HG03558 (cell line): ENCODE measurements around the gene GPR62.

Source experiments
- ATAC-seq: cut with Tn5 transposase; IDR thresholded peaks from one replicate; pipeline ENCODE4 v1.9.1; 2021; ENCODE audit warnings: moderate number of reproducible peaks; ENCODE audit not compliant: unreplicated experiment; ENCODE audit errors: extremely low read depth

Gene GPR62

DNA sequence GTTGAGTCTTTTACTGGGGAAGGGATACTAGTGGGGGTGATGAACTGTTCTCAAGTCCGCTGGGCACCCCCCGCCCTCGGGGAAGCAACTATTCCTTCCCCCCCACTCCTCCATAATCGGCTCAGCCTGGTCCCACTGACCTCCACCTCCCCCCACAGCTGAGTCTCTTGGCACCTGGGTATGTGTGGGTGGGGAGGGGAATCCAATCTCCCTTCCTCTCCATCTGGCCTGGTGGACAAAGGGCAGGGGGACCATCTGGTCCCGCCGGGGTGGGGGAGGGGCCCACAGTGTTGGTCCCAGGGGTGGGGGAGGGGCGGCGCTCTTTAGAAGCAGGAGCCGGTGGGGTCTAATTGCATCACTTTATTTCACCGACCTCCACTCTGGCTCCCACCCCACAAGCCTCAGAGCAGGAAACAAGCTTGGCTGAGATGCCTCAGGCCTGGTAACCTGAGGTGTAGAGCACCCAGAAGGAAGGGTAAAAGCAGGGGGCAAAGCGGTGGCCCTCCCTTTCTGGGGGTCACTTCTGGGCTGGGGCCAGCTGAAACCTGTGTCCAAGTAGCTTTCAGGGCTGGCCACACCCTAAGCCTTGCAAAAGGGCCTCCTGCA lies 13.1 kb downstream of the GPR62 start:
- ATAC-seq = no peak

DNA sequence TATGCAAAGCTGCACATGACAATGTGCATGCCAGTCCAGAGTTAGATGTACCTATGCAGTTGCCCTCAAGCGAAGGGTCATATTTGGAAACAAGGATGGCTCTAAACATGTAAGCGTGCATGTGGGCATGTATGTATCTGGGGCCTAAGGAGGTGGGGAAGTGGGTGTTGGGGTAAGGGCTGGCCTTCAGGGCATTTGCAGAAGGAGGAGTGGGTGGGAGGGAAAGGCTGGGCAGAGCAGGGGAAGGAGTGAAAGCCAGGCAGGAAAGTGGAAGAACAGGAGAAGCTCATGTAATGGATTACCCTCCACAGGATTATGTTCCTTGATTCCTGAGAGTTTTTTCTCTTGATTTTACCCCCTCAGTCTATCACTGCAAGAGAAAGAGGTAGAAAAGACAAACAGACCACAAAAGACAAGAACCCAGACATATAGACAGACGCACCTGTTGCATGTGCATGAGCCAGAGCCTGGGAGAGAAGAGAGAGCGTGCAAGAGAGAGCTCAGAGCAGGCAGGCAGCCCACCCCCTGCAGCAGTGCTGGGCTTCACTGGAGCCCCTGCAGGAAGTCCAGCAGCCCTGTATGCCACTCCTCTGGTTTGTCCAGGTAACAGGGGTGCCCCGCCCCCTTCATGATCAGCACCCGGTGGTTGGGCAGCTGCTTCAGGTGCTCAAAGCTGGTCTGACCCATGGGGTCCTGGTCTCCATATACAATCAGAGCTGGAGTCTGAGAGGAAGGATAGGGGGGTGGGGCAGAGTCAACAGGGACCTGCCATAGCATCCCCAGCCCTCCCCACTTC lies 13.9 kb downstream of the GPR62 start:
- ATAC-seq = no peak

DNA sequence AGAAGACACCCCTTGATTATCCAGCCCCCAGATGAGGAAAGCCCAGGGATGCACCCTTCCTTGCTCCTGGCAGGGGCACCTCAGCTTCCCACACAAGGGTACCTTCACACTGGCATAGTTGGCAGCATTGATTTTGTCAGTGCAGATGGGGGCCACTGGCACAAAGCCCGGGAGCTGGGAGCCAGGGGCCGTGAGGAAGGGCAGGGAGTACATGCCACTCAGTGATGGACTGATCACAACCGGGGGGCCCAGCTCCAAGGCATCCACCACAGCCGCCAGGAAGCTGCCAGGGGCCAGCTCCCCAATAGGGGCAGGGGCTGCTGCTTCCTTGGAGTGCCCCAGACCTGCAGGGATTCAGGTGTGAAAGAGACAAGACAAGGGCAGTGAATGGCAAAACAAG lies 14.7 kb downstream of the GPR62 start:
- ATAC-seq = no peak

DNA sequence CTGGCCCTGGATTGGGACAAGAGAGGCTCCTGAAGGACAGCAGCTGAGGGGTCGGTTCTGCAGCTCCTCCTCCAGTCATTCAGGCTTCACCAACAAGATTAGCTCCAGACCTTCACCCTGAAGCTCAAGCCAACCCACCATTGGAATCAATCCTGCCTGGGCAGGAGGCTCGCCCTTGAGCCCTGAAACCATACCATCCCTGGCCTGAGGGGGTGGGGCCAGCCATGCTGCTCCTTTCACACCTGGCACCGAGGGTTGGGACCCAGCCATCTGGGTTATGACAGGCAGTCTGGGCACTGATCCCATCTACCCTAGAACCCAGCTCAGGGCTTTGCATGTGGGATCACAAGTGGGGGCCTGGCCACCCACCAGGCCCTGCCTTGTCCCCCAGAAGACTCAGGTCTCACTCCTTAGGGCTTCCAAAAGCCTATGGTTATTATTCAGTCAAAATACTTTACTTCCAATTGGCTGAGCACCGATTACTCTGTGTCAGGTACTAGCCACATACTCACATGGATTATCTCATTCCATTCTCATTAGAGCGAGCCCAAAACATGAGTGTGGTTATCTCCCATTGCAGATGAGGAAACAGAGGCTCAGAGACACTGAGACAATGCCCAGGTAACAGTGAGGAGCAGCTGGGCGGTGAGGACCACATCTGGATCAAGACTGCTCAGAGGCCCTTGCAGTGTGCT lies 15.6 kb downstream of the GPR62 start:
- no peak for ATAC-seq

DNA sequence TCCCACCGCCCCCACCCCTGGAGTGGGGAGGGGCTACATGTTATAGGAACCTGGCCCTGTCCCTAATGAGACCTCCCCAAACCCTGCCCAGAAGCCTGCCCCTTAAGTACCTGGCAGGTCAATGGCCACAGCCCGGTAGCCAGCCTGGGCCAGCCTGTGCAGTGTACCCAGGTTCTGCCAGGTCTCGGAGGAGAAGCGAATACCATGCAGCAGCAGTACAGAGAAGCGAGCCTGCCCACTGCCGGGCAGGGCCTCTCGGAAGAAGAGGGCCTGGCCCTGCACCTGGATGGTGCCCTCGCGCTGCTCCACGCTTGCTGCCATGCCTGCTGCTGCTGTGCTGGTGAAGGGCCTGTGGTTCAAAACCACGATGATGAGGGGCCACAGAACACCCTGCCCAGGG lies 16.2 kb downstream of the GPR62 start:
- ATAC-seq = no peak

DNA sequence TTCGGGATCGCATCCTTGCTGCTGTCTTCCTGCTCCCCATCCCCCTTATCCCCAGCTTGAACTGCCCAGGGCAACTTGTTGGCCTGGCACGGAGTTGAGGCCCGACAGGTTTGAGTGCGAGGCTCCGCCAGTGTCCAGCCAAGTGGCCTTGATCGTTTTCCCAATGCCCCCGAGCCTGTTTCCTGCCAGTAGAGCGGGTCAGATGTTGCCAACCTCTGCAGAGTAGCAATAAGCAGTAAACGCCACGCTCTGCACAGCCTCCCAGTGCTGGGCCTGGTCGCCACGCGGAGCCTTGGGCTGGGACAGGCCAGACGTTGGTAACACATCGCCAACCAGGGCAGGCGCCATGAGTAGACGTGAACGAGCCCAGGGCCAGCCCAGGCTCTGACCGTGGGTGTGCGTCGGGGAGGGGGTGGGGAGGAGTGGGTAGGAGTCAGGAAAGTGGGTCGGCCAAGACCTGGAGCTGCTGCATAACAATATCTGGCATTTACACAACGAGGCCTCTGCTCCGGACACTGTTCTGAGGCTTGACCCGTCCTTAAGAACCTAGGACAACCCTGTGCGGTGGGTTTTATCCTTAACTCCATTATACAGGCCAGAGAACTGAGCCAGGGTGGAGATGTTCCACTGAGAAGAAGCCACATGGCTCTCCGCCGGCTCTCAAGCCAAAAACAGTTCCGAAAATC lies 19.2 kb downstream of the GPR62 start:
- no peak for ATAC-seq

DNA sequence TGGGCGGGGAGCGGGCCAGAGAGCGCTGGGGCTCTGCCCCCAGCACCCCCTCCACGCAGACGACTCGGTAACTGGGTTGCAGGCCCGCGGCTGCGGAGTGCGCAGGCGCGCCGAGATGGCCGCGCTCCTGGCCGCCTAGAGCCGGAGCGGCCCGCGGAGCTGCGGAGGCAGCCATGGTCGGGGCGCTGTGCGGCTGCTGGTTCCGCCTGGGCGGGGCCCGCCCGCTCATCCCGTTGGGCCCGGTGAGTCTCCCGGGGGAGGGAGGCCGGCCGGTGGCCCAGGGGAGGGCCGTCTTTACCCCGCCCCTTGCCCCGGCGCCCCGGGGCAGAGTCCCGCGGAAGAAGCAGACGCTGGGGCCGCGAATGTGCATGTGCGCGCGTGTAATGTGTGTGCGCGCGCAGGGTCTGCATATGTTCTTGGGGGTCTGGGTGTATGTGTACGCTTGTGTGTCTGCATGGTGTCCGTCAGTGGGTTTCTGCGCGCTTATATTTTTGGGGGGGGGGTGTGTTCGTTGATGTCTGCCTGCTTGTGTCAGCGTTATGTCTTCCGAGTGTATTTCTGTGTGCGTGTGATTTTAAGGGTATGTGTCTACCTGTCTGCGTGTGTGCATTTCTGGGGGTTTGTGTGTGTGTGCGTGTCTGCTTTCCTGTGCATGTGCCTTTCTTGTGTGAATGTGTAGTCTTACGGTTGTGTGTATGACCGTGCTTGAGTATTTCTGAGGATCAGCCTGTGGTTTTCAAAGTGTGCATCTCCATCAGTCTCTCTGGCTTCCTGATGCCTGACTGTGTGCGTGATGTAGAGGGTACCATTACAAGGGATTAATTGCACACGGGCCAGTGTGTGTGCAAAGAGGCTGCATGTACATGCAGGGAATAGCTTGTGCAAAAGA lies 20.0 kb downstream of the GPR62 start, which contains the start of gene ABHD14A:
TSS of gene ABHD14A (plus strand) at position 102 of the 889 bp plus-strand sequence. CDS start at position 174, 72 bp downstream.
- peak; percentile 49 for ATAC-seq

DNA sequence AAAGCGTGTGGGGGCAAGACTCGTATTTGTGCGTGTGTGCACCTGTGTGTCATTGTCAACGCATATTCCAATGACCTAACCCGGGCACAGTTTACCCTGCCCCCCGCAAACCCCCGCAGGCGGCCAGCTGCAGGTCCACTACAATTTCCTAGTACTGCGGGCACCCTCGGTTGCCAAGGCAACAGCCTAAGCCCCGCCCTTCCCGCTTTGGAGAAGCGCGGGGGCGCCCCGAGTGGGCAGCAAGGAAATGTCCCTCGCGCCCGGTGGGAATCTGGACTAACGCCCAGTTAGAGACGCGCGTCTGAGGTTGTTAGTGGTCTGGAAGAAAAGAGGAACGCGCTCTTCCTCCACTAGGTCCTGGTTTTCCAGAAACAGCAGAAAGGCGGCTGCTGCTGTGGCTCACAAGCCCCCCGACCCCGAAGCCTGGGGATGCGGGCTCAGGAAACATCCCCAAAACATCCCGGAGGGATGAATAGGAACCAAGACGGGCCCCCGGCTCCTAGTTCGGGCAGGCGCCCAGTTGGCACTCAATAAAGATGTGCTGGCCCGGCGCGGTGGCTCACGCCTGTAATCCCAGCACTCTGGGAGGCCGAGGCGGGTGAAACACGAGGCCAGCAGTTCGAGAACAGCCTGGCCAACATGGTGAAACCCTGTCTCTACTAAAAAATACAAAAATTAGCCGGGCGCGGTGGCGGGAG lies 20.8 kb downstream of the GPR62 start:
- no peak for ATAC-seq

DNA sequence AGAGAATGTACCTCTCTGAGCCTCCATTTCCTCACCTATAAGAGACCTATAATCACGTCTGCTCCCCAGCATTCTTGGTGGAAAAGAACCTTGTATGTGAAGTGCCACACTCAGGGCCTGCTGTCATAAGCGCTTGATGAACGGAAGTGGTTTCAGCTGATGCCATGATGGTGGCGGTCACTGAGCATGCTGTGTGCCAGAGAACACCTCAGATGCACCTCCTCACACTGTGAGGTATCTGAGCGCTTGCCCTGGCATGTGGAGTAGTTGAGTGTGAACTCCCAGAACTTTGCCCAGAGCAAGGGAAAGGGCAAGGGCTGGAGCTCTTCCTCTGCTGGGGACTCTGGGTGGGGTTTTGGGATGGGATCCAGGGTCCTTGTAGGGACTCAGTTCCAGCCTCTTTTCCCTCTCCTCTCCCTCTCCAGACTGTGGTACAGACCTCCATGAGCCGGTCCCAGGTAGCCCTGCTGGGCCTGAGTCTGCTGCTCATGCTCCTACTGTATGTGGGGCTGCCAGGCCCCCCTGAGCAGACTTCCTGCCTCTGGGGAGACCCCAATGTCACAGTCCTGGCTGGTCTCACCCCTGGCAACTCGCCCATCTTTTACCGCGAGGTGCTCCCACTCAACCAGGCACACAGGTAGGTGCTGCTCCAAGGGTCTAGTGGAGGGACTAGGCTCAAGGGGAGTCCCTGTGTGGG lies 22.4 kb downstream of the GPR62 start:
- ATAC-seq = no peak

DNA sequence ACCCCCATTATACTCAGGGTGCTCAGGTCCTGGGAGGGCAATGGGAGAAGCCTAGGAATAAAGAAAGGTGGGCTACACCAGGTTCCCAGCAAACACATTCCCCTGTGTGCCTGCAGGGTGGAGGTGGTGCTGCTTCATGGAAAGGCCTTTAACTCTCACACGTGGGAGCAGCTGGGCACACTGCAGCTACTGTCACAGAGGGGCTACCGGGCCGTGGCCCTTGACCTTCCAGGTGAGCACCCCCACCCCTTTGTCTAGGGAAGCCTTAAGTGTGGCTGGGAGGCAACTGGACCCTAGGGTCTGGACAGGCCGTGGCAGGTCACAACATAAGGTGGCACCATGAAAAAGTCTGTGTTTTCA lies 22.9 kb downstream of the GPR62 start:
- ATAC-seq = no peak

DNA sequence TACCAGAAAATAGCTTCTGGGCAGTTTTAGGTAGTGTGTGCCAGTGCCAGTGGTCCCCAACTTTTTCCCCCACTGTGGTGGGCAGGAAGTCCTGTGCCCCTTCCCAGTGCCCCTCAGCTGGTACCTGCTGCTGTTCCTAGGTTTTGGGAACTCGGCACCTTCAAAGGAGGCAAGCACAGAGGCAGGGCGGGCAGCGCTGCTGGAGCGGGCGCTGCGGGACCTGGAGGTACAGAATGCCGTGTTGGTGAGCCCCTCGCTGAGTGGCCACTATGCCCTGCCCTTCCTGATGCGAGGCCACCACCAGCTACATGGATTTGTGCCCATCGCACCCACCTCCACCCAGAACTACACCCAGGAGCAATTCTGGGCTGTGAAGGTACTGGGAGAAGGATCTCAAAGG lies 25.1 kb downstream of the GPR62 start:
- no peak for ATAC-seq

DNA sequence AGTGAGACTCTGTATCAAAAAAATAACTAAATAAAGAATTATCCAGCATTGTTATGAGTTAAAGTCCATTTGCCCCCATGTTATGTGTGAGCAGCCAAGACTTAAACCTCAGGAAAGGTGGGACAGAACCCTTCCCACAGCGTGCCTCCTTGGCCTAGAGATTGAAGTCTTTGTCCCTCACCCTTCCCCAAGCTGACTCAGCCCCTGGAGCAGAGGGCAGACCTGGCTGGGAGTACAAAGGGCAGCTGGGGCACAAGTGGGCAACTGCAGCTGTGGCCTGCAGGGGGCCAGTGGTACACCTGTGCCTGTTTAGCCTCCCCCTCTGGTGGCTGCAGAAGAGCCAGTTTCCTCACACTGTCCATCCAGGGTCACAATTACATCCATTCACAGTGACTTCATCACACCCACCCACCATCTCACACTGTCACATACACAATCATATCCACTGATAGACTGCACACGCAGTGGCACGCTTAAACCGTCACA lies 27.2 kb downstream of the GPR62 start:
- no peak for ATAC-seq

DNA sequence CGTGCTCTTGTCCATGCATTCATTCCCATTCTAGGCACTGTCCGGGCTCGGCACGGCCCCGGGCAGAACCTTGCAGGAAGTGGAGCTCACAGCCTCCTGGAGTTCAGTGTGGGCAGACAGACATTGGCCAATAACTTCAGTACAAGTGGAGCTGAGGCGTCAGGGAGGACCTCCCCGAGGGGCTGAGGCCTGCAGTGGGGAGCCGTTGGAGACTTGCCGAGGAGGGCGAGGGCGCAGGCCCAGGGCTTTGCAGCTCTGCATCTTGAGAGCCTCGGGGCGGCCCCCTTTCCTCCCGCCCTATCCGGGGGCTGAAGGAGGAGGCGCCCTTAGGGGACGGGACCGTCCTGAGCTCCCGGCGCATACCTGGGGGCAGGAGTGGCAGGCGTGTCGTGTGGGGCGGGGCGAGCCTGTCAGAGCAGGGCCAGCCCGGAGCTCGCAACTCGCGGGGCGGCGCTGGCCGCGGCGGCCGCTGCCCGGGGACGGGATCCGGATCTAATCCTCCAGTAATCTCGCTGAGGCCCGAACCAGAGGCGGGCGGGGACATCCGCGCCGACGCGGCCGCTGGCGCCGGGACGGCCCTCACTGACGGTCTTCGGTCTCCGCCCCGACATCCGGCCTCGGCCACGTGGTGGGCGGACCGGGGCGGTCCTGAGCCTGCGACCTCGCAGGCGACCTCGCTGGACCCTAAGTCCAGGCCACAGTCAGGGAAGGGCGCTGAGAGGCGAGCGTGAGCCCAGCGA lies 27.8 kb downstream of the GPR62 start, which contains the start of gene ACY1:
TSS of gene ACY1 (plus strand) at position 698 of the 740 bp plus-strand sequence. CDS start 530 bp downstream, outside the sequence.
- ATAC-seq = no peak

DNA sequence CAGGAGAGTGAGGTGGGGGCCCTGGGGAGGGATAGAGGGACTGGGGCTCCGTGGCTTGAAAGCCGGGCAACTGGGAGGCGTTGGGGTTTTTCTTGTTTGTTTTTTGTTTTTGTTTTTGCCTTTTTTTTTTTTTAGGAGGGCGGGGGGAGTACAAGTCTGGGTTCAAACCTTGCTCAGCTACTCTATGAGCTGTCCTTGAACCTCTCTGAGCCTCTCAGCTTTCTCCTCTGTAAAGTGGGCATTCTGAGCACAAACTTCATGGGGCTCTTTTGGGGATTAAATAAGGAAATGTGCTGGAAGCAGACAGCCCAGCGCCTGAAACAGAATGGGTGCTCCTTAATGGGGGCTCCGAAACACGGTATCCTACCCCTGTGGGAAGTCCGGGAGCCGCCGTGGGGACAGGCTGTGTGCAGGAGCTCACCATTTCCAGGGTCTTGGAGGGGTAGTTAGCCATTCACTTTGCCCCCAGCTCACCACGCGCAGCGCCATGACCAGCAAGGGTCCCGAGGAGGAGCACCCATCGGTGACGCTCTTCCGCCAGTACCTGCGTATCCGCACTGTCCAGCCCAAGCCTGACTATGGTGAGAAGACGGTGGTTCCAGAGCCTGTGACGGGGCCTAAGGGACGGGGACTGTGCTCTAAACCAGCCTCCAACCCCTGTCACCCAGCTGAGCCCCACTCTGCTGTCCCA lies 28.5 kb downstream of the GPR62 start:
- no peak for ATAC-seq

DNA sequence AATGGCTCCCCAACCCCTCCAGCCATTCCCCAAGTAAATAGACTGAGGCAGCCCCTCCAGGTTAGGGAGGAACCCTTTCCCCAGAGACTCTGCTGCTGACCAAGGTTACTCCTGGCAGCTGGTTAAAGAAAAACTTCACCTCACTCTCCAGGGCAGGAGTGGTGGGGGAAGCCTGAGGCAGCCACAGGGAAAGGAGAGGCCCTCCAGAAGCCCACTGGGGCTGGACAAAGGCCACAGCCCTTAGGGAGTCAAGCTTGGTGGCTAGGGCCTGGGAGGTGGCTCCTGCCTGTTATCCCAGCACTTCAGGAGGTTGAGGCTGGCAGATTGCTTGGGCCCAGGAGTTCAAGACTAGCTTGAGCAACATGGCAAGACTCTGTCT lies 29.1 kb downstream of the GPR62 start:
- ATAC-seq = no peak

DNA sequence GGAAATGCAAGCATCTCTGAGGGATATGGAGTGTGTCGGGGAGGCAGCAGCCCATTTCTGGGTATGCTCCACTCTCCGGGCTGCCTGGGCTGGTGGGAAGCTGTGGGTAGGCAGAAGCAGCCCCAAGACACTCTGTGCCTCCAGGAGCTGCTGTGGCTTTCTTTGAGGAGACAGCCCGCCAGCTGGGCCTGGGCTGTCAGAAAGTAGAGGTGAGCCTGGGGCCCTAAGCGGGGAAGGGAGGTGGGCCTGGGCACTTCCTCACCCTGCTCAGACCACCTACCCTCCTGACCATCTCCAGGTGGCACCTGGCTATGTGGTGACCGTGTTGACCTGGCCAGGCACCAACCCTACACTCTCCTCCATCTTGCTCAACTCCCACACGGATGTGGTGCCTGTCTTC lies 29.9 kb downstream of the GPR62 start:
- ATAC-seq = no peak
